Measurements from ENCODE around the gene CS.

Gene CS

GRCh38 chr12:56242986-56243385 lies 57.1 kb downstream of the CS start:
- DNase-seq, result no peak

- DNase-seq, result no peak
These were observed 58.5 kb downstream of the CS start for GRCh38 chr12:56241424-56242303.

- no peak for DNase-seq
These were observed 62.6 kb downstream of the CS start for GRCh38 chr12:56237552-56237951.

GRCh38 chr12:56236985-56237384 lies 63.1 kb downstream of the CS start:
- no peak for DNase-seq

GRCh38 chr12:56236091-56236490 lies 64.0 kb downstream of the CS start:
- DNase-seq, result no peak

- no peak for DNase-seq
These were observed 65.2 kb downstream of the CS start for GRCh38 chr12:56234746-56235436.

GRCh38 chr12:56231184-56231582 lies 68.9 kb downstream of the CS start:
- no peak for DNase-seq

GRCh38 chr12:56230432-56231183 lies 69.5 kb downstream of the CS start:
- DNase-seq, result no peak

- DNase-seq, result no peak
These were observed 70.2 kb downstream of the CS start, which contains the start of gene SLC39A5 for GRCh38 chr12:56229916-56230431. Gene SLC39A5 (plus strand): TSS chr12:56230051. CDS start chr12:56231275, 1,224 bp downstream.

GRCh38 chr12:56229082-56229481 lies 71.0 kb downstream of the CS start:
- DNase-seq, result no peak

GRCh38 chr12:56224954-56225353 lies 75.2 kb downstream of the CS start:
- DNase-seq, result no peak

GRCh38 chr12:56224102-56224701 lies 75.9 kb downstream of the CS start, which contains the start of gene NABP2:
Gene NABP2 (plus strand): TSS chr12:56224342. CDS start chr12:56224857, 515 bp downstream.
- DNase-seq, result peak; percentile 97

- DNase-seq, result no peak
These were observed 76.5 kb downstream of the CS start for GRCh38 chr12:56223571-56224101.

GRCh38 chr12:56222531-56222895 lies 77.6 kb downstream of the CS start:
- no peak for DNase-seq

GRCh38 chr12:56221757-56222530 lies 78.2 kb downstream of the CS start, which contains the start of gene RNF41:
Gene RNF41 (minus strand): TSS chr12:56221922. CDS start chr12:56214047, 7,875 bp downstream.
- DNase-seq, result peak; percentile 94
